Gastrocnemius medialis (tissue), 4 donors: ENCODE results near the gene VGLL4. TPM values are rescaled to one million over a fixed set of nuclear protein-coding genes. Genes with fewer than 3 reads are reported as not detected.

ENCODE experiments used
- ATAC-seq, 2 donors: fragments of 150-250 bp; one replicate each; pipeline ENCODE4 v1.9.1; 2016
- DNase-seq, 2 donors: peaks; one replicate each; pipeline ENCODE4 v3.0.0-alpha.2; 2019
- H3K27ac ChIP-seq, 4 donors: fragments of 200-600 bp; sonication (generic); 1 replicate in 1 of 4; 2 replicates in 3 of 4; pipeline ENCODE4 v1.5.1; 2016 to 2018; ENCODE audit warnings: mild to moderate bottlenecking in 2 of 4, moderate library complexity in 1 of 4
- H3K27me3 ChIP-seq, 3 donors: fragments of 200-600 bp; sonication (generic) in 2 of 3; 1 replicate in 1 of 3; 2 replicates in 2 of 3; pipeline versions ENCODE4 v1.5.1 to v1.6.0; 2016 to 2019; ENCODE audit warnings: mild to moderate bottlenecking in 1 of 3, moderate library complexity in 1 of 3
- H3K36me3 ChIP-seq, 2 donors: fragments of 200-600 bp; sonication (generic) in 1 of 2; one replicate each; pipeline ENCODE4 v1.5.1; 2017 to 2018
- H3K4me1 ChIP-seq, 2 donors: fragments of 200-600 bp; sonication (generic) in 1 of 2; one replicate each; pipeline ENCODE4 v1.5.1; 2016 to 2017; ENCODE audit warnings: mild to moderate bottlenecking in 2 of 2
- H3K4me3 ChIP-seq, 4 donors: fragments of 200-600 bp; sonication (generic) in 3 of 4; 1 replicate in 1 of 4; 2 replicates in 3 of 4; pipeline ENCODE4 v1.5.1; 2016 to 2019; ENCODE audit warnings: mild to moderate bottlenecking in 2 of 4
- H3K9me3 ChIP-seq, 3 donors: fragments of 200-600 bp; sonication (generic) in 2 of 3; 1 replicate in 1 of 3; 2 replicates in 2 of 3; pipeline ENCODE4 v1.5.1; 2016 to 2019
- POLR2A ChIP-seq, 2 donors: fragments of 450-650 bp; IDR thresholded peaks; one replicate each; pipeline ENCODE4 v1.6.1; 2017; ENCODE audit warnings: antibody characterized with exemption in 2 of 2, mild to moderate bottlenecking in 2 of 2, moderate library complexity in 2 of 2
- in situ Hi-C, 4 donors: fragments of 200-750 bp; cut with MboI; loops; one replicate each; pipeline versions ENCODE4 v1.15.0 to v1.8.0; 2017; ENCODE audit warnings: low sequenced_read_pairs in 4 of 4
- intact Hi-C: fragments of 100-400 bp; cut with DNase I; formaldehyde crosslinking; loops from one replicate; pipeline ENCODE4 v1.15.1; 2023; ENCODE audit warnings: low total_unique reads
- total RNA-seq, 4 donors: library from RNA; depleted of rRNA; stranded (reverse); fragments of >200 nt; gene quantifications; one replicate each; pipeline versions ENCODE4 v1.1.0 to v1.2.3, GENCODE V29; 2016
- TF ChIP-seq, protein P1 (sequence below), 5 experiments: fragments of 450-650 bp in 3 of 5; fragments of 200-600 bp in 2 of 5; sonication (generic) in 2 of 5; IDR thresholded peaks in 4 of 5; conservative IDR thresholded peaks in 1 of 5; 1 replicate in 4 of 5; 2 replicates in 1 of 5; pipeline ENCODE4 v1.5.1; 2016 to 2019; ENCODE audit warnings: antibody characterized with exemption in 5 of 5, mild to moderate bottlenecking in 3 of 5, moderate library complexity in 3 of 5

Gene VGLL4
- total RNA-seq, 4 donors from 2014 or later = 8.9 to 20.9 (median 12.8) TPM

DNA sequence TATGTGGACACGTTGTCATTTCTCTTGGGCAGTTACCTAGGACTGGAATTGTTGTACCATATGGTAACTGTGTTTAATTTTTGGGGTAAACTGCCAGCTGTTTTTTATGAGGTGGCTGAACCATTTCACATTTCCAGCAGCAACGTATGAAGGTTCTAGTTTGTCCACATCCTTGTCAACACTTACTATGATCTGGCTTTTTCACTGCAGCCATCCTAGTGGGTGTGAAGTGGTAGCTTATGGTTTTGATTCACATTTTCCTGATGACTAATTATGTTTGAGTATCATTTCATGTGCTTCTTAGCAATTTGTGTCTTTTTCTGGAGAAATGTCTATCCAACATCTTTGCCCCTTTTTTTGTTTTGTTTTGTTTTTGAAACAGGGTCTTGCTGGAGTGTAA lies 96.2 kb downstream of the VGLL4 start:
- H3K9me3 ChIP-seq = no peaks in the 10 kb centered on the region
- in situ Hi-C loops (no loop called here), intact Hi-C loops (no loop called here)
- DNase-seq (no peak), ATAC-seq (no peak)
- H3K36me3 ChIP-seq = no peaks in the 10 kb centered on the region
- peaks cover 0 to 14% of the 10 kb centered on the region in 2 donors for H3K4me1 ChIP-seq
- TF ChIP-seq, protein P1, sequence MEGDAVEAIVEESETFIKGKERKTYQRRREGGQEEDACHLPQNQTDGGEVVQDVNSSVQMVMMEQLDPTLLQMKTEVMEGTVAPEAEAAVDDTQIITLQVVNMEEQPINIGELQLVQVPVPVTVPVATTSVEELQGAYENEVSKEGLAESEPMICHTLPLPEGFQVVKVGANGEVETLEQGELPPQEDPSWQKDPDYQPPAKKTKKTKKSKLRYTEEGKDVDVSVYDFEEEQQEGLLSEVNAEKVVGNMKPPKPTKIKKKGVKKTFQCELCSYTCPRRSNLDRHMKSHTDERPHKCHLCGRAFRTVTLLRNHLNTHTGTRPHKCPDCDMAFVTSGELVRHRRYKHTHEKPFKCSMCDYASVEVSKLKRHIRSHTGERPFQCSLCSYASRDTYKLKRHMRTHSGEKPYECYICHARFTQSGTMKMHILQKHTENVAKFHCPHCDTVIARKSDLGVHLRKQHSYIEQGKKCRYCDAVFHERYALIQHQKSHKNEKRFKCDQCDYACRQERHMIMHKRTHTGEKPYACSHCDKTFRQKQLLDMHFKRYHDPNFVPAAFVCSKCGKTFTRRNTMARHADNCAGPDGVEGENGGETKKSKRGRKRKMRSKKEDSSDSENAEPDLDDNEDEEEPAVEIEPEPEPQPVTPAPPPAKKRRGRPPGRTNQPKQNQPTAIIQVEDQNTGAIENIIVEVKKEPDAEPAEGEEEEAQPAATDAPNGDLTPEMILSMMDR (IDR thresholded peaks at IDR 0.05 in 4 of 5, conservative IDR thresholded peaks at IDR 0.05 in 1 of 5) = no peak
- no peak overlapping the region for H3K27ac ChIP-seq
- H3K27me3 ChIP-seq = no peaks in the 10 kb centered on the region
- H3K4me3 ChIP-seq = no peak overlapping the region

DNA sequence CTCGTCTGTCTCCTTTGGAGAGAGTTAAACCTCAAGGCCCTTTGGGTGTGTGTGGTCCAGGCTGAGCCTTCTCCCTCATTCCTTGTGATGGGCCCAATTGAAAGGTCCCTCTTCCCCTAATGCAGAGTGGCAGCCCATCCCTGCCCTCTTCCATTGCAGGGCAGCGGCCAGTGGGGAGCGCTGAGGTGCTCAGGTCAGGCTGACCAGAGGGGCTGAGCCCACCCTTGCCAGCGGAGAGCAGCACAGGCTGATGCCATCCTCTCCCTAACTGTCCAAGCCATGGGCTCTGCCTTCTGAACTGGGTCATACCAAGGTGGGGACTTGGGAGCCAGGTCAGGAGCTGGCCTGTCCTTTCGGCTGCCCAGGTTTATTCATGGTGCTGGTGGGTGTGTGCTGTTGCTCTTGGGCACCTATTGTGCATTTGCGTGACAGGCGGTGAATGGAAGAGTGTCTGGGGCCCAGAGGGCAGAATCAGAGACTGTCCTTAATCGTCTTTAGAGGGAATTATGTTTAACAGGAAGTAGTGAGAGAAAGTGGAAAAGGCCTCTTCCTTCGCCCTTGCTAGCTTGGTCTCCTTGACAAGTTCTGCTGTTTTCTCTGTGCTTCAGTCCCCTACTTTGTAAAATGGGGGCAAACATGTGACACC lies 96.9 kb downstream of the VGLL4 start:
- H3K4me1 ChIP-seq = peaks cover 0 to 14% of the 10 kb centered on the region in 2 donors
- H3K27me3 ChIP-seq = no peaks in the 10 kb centered on the region
- no peaks in the 10 kb centered on the region for H3K9me3 ChIP-seq
- H3K36me3 ChIP-seq = no peaks in the 10 kb centered on the region
- in situ Hi-C loops = no loop called here
- intact Hi-C loops = no loop called here
- no peak overlapping the region for H3K27ac ChIP-seq
- ATAC-seq (no peak), DNase-seq (no peak)
- H3K4me3 ChIP-seq = no peak overlapping the region
- no peak for TF ChIP-seq POLR2A (IDR thresholded peaks at IDR 0.05)

DNA sequence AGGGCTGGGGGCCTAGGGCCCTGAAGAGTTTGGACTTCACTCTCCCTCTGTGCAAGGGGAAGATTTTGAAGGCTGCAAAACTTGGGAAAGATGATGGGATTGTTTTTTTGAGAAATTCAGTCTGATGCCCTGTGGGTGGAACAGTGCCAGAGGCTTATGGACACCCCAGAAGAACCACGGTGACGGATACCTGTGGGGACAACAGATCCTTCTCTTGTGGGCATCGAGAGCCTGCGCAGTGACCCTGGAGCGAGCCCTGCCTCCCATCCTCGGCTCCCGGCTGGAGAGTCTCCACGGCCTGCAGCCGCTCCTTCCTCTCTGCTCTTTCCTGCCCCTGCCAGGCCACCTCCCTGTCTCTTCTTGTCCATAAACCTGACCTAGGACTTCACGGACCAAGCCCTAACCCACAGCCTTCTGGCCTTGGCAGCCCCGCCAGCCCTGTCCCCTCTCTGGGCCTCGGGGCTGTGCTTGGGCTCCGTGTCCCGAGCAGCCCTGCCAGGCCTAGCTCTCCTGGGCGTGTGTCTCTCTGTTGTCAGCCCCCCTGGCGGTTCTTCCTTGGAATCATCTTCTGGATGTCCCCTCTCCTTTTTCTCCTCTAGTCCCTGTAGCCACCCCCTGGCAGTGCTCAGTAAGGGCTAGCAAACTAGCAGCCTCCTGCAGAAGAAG lies 98.4 kb downstream of the VGLL4 start:
- Histone ChIP-seq H3K9me3 (no peaks in the 10 kb centered on the region), H3K4me3 (no peak overlapping the region), H3K36me3 (no peaks in the 10 kb centered on the region), H3K27me3 (no peaks in the 10 kb centered on the region), H3K4me1 (peaks cover 0 to 14% of the 10 kb centered on the region in 2 donors), H3K27ac (peak overlapping the region in 3 of 4 donors; percentile 18 to 54 (median 24))
- in situ Hi-C loops (no loop called here), intact Hi-C loops (no loop called here)
- no peak for DNase-seq
- TF ChIP-seq, protein P1 (IDR thresholded peaks at IDR 0.05 in 4 of 5, conservative IDR thresholded peaks at IDR 0.05 in 1 of 5) = no peak
- TF ChIP-seq POLR2A (IDR thresholded peaks at IDR 0.05) = no peak
- peak in 1 of 2 donors; percentile 20 for ATAC-seq

DNA sequence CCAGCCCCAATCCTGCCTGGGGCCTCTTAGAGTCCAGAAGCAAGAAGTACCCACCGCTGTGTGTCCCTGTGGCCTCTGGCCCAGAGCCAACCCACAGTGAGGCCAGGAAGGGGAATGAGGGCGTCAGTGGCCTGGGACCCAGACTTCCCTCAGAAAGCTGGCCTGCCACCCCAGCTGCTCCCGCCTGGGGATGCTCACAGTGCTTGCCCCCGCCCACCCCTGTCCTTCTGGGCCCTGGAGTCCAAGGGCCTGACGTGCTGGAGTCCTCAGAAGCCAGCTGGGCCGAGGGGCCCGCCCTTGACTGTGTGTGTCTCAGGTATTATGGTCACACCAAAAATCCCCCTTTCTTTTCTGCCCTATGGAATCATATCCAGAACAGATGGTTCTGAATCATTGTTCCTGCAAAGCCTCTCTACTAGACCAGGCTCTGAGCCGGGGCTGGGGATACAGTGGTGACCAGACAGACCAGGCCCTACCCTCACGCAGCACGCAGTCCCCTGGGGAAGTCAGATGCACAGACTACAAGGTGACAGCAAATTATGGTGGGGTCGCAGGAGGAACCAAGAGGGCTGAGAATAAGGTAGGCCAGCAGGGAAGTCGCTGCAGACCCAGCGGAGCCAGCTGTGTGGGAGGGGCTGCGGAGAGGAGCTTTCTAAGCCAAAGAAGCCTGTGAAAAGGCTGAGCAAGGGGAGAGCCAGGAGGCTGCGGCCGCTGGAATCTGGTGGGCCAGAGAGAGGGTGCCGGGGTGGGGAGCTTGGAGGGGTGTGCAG lies 99.1 kb downstream of the VGLL4 start:
- Histone ChIP-seq H3K4me1 (peaks cover 0 to 14% of the 10 kb centered on the region in 2 donors), H3K4me3 (no peak overlapping the region), H3K27me3 (no peaks in the 10 kb centered on the region), H3K36me3 (no peaks in the 10 kb centered on the region), H3K27ac (peak overlapping the region in 3 of 4 donors; percentile 18 to 54 (median 24)), H3K9me3 (no peaks in the 10 kb centered on the region)
- DNase-seq (no peak), ATAC-seq (no peak)
- intact Hi-C loops (no loop called here), in situ Hi-C loops (no loop called here)
- TF ChIP-seq, protein P1 (IDR thresholded peaks at IDR 0.05 in 4 of 5, conservative IDR thresholded peaks at IDR 0.05 in 1 of 5) = no peak
- TF ChIP-seq POLR2A (IDR thresholded peaks at IDR 0.05) = no peak

DNA sequence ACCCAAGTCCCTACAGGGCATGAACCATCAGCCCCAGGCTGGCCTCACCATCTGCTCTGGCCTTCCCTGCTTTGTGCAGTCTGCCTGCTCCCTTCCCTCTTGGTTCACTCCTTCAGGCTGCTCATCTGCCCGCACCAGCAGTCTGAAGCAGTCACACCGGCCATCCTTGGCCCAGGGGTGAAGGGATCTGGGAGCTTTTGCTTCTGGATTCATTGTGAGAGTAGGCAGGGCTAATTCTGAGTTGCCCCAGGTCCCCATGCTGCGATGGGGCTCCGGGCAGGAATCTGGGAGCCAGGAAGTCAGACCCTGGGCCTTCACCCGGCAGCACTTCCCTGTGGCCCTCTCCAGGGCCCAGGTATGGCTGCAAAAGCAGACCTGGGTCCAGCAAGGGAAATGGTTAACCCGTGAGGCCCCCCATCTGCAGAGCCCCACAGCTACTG lies 99.7 kb downstream of the VGLL4 start:
- Histone ChIP-seq H3K4me1 (peaks cover 0 to 7% of the 10 kb centered on the region in 2 donors), H3K27me3 (no peaks in the 10 kb centered on the region), H3K36me3 (no peaks in the 10 kb centered on the region), H3K27ac (no peak overlapping the region), H3K4me3 (no peak overlapping the region), H3K9me3 (no peaks in the 10 kb centered on the region)
- ATAC-seq (no peak), DNase-seq (no peak)
- in situ Hi-C loops (no loop called here), intact Hi-C loops (no loop called here)
- TF ChIP-seq, protein P1 (IDR thresholded peaks at IDR 0.05 in 4 of 5, conservative IDR thresholded peaks at IDR 0.05 in 1 of 5) = no peak
- TF ChIP-seq POLR2A (IDR thresholded peaks at IDR 0.05) = no peak
